Erythroblast (primary cell): ENCODE measurements around the gene ZFYVE28.

Experiments used
- GATA1 ChIP-seq: IDR thresholded peaks from 2 replicates; pipeline ENCODE4 v1.6.1; 2011; ENCODE audit warnings: low read depth, mild to moderate bottlenecking, control low read depth, low read length, moderate library complexity
- POLR2A ChIP-seq: IDR thresholded peaks from 2 replicates; pipeline ENCODE4 v1.6.1; 2011; ENCODE audit warnings: mild to moderate bottlenecking, low read length

- TF ChIP-seq POLR2A (no peak), GATA1 (no peak)
Observed at GRCh38 chr4:2261110-2261852, 157.2 kb downstream of the ZFYVE28 start.
